Pancreas (tissue), 10 donors: Measurements from ENCODE around the gene FAH. TPM values are rescaled to one million over a fixed set of nuclear protein-coding genes. Genes with fewer than 3 reads are reported as not detected.

Source experiments
- ATAC-seq, 4 donors: fragments of 200-7000 bp; cut with Tn5 transposase; one replicate each; pipeline versions ENCODE4 v1.8.0 to v1.9.1; 2020; ENCODE audit warnings: mild to moderate bottlenecking in 4 of 4, moderate library complexity in 4 of 4
- DNase-seq, 6 donors: peaks; one replicate each; pipeline ENCODE4 v3.0.0-alpha.2; 2020
- FAIRE-seq: peaks from 2 replicates; lab custom pipeline; 2012; peaks lifted over from hg19 to GRCh38; lab: Jason Lieb, UNC
- H3K27ac ChIP-seq, 4 donors: fragments of 200-600 bp; sonication (generic); 1 replicate in 3 of 4; 2 replicates in 1 of 4; pipeline versions ENCODE4 v1.5.0 to v1.8.0; 2020
- H3K27me3 ChIP-seq, 4 donors: fragments of 200-600 bp; one replicate each; pipeline ENCODE4 v1.8.0; 2021
- H3K36me3 ChIP-seq, 3 donors: fragments of 200-600 bp; sonication (generic) in 1 of 3; one replicate each; pipeline versions ENCODE4 v1.5.0 to v1.8.0; 2020 to 2021
- H3K4me1 ChIP-seq, 3 donors: fragments of 200-600 bp; one replicate each; pipeline ENCODE4 v1.8.0; 2021
- H3K4me3 ChIP-seq, 4 donors: fragments of 200-600 bp; sonication (generic) in 2 of 4; one replicate each; pipeline versions ENCODE4 v1.5.0 to v1.8.0; 2020 to 2021
- H3K9me3 ChIP-seq, 4 donors: fragments of 200-600 bp; one replicate each; pipeline ENCODE4 v1.8.0; 2021
- CTCF ChIP-seq, 4 donors: fragments of 200-600 bp; sonication (generic) in 3 of 4; IDR thresholded peaks; one replicate each; pipeline versions ENCODE4 v1.5.0 to v1.8.0; 2021; ENCODE audit warnings: antibody characterized with exemption in 4 of 4
- WGBS, 2 donors: extraction: QIAGEN DNeasy Blood & Tissue Kit; methylation state at CpG; one replicate each; pipeline ENCODE4 v1.1.7; 2013; 5-methylcytosine and 5-hydroxymethylcytosine counted together
- intact Hi-C, 3 donors: fragments of 100-400 bp; cut with DNase I; formaldehyde crosslinking; loops; one replicate each; pipeline versions ENCODE4 v1.11.1 to v1.14.2; 2022
- polyA plus RNA-seq, 2 donors: library from polyadenylated mRNA; stranded (reverse); fragments of 200-250 nt; gene quantifications; one replicate each; pipeline ENCODE4 v1.2.3, GENCODE V29; 2013
- total RNA-seq, 6 donors: library from RNA; stranded (reverse); fragmentation: NEBNext Ultra II Directional in 4 of 6; extraction: Animal tissue kit (Norgen Biotek cat#: 25700) in 4 of 6; gene quantifications; one replicate each; pipeline versions ENCODE4 v1.2.1 to v1.2.4, GENCODE V29; 2021 to 2023
- donor health status: healthy with polysubstance abuse.
- donor health status: DM: no; HTN: no; CAD: no; lungs with moderate emphysema.
- donor health status: DM: no; HTN: no; CAD: no.
- donor health status: control.
- donor health status: control.
- donor health status: Bipolar disorder and iron deficiency.
- donor health status: DM: yes; HTN: yes; CAD: no.
- donor health status: DM: no; HTN: no; CAD: no.
- donor health status: DM: no; HTN: no; CAD: no.
- donor health status: DM: yes; HTN: yes; CAD: no.

The FAH gene
- total and polyA plus RNA-seq, 8 donors = 5.0 to 22.9 (median 11.7) TPM

- TF ChIP-seq CTCF (IDR thresholded peaks at IDR 0.05) = no peak
- ATAC-seq = no peak
- Histone ChIP-seq H3K9me3 (no peaks in the 10 kb centered on the region), H3K4me3 (no peak overlapping the region), H3K36me3 (no peaks in the 10 kb centered on the region), H3K4me1 (no peaks in the 10 kb centered on the region), H3K27me3 (no peaks in the 10 kb centered on the region), H3K27ac (no peak overlapping the region)
- intact Hi-C loops = no loop called here
- no peak for DNase-seq
- 89 to 92% methylated on average over 8 of the region's 8 CpGs for WGBS, 2 donors
- FAIRE-seq = no peak
Observed at GRCh38 chr15:80167936-80168335, 15.1 kb downstream of the FAH start.

GRCh38 chr15:80168421-80168820, 15.6 kb downstream of the FAH start:
- Histone ChIP-seq H3K4me1 (no peaks in the 10 kb centered on the region), H3K36me3 (no peaks in the 10 kb centered on the region), H3K4me3 (no peak overlapping the region), H3K9me3 (no peaks in the 10 kb centered on the region), H3K27ac (no peak overlapping the region), H3K27me3 (no peaks in the 10 kb centered on the region)
- TF ChIP-seq CTCF (IDR thresholded peaks at IDR 0.05) = no peak
- FAIRE-seq = no peak
- DNase-seq = no peak
- 94 to 95% methylated on average over 5 of the region's 5 CpGs for WGBS, 2 donors
- intact Hi-C loops = no loop called here
- no peak for ATAC-seq

GRCh38 chr15:80169768-80170357, 17.1 kb downstream of the FAH start:
- Histone ChIP-seq H3K36me3 (no peaks in the 10 kb centered on the region), H3K4me3 (no peak overlapping the region), H3K27ac (no peak overlapping the region), H3K9me3 (no peaks in the 10 kb centered on the region), H3K27me3 (no peaks in the 10 kb centered on the region), H3K4me1 (no peaks in the 10 kb centered on the region)
- DNase-seq (no peak), FAIRE-seq (no peak), ATAC-seq (no peak)
- TF ChIP-seq CTCF (IDR thresholded peaks at IDR 0.05) = no peak
- WGBS, 2 donors = 92 to 95% methylated on average over 12 of the region's 12 CpGs
- intact Hi-C loops = no loop called here

- WGBS, 2 donors = 80 to 86% methylated on average over 2 of the region's 2 CpGs
- FAIRE-seq = no peak
- no peak for ATAC-seq
- Histone ChIP-seq H3K27ac (no peak overlapping the region), H3K4me3 (no peak overlapping the region), H3K36me3 (no peaks in the 10 kb centered on the region), H3K27me3 (no peaks in the 10 kb centered on the region), H3K9me3 (no peaks in the 10 kb centered on the region), H3K4me1 (no peaks in the 10 kb centered on the region)
- intact Hi-C loops = no loop called here
- DNase-seq = no peak
- TF ChIP-seq CTCF (IDR thresholded peaks at IDR 0.05) = no peak
Observed at GRCh38 chr15:80170596-80170995, 17.8 kb downstream of the FAH start.

- H3K9me3 ChIP-seq = no peaks in the 10 kb centered on the region
- H3K4me3 ChIP-seq = no peak overlapping the region
- ATAC-seq (no peak), FAIRE-seq (no peak), DNase-seq (no peak)
- no peak for TF ChIP-seq CTCF (IDR thresholded peaks at IDR 0.05)
- H3K27me3 ChIP-seq = no peaks in the 10 kb centered on the region
- 82 to 88% methylated on average over 4 of the region's 4 CpGs for WGBS, 2 donors
- no peak overlapping the region for H3K27ac ChIP-seq
- H3K4me1 ChIP-seq = no peaks in the 10 kb centered on the region
- no peaks in the 10 kb centered on the region for H3K36me3 ChIP-seq
- intact Hi-C loops = no loop called here
Observed at GRCh38 chr15:80171787-80172186, 19.0 kb downstream of the FAH start.
